ENCODE results near the gene C1QTNF12. TPM values are rescaled to one million over a fixed set of nuclear protein-coding genes. Genes with fewer than 3 reads are reported as not detected.

C1QTNF12 gene
- total and polyA plus RNA-seq, 2 of the 8 experiments (the other 6 are each of a cell fraction or from before 2014, with no cell fraction given) = 2.1 to 3.7 TPM

DNA sequence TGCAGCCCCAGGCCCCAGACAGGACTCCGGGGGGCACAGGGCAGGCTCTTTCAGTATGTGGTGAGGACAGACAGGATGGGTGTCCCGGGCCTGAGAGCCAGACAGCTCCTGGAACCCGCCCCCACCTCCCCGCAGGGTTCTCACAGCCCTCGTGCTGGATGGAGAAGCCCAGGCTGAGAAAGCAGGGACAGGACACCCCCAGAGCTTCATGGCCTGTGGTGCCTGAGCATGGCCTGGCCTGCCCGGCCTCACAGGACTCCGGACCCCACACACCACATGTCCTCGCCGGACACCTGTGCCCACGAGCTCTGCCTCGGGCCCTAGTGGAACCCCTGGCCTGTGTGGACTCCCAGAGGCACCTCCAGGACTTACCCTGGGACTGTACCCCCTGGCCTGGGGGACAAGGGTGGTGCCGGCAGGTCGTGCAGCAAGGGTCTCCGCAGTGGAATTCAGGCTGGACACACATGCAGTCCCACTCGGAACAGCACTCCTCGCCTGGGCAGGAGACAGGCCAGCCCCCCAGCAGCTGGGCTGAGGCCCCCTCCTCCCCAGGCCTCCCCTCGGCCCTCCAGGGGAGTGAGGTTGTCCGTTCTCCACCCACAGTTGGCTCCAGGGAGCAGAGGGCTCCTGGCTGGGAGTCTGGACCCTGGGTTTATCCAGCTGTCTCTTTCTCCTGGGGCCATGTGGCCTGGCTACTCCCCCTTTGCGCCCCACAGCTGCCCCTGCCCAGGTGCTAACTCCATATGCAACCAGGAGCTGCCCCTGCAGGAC is 41.3 kb downstream of the C1QTNF12 start:
- POLR2A ChIA-PET (ENCODE audit: partially characterized antibody) = interaction anchor here (0.8 kb wide), 1 partner anchor 37 kb away, joined by 3 read pairs; no protein-coding TSS in a partner anchor
- FAIRE-seq = no peak

More for the DNA sequence above, 41.3 kb downstream of the C1QTNF12 start:
- no peak overlapping the region for H3K4me3 ChIP-seq (ENCODE audit: extremely low read depth in 1 of 4, insufficient read depth in 2 of 4, low read depth in 3 of 4, low read length in 4 of 4)
- H3K9ac ChIP-seq (replicated peaks in 1 of 4; ENCODE audit: extremely low read depth in 1 of 4, low read depth in 3 of 4, low read length in 3 of 4) = no peak overlapping the region
- H3K36me3 ChIP-seq (ENCODE audit: control insufficient read depth in 2 of 4, insufficient read depth in 4 of 4, low read length in 3 of 4) = no peaks in the 10 kb centered on the region
- H2BK120ac ChIP-seq (replicated peaks; ENCODE audit: low read depth, low read length) = no peak overlapping the region
- H4K20me1 ChIP-seq (replicated peaks in 1 of 2; ENCODE audit: control insufficient read depth in 1 of 2, insufficient read depth in 2 of 2, low read length in 2 of 2) = no peaks in the 10 kb centered on the region
- no peak for DNase-seq (ENCODE audit: low read depth in 1 of 2, low spot score in 2 of 2)
- no peak overlapping the region; the same call in 1 of the 2 replicates for H4K8ac ChIP-seq (ENCODE audit: extremely low read depth, insufficient read depth, low read length)
- H3K23ac ChIP-seq (ENCODE audit: insufficient read length) = no peak overlapping the region
- H3K27ac ChIP-seq (ENCODE audit: low read depth, low read length) = no peak overlapping the region
- no peaks in the 10 kb centered on the region for H3K79me1 ChIP-seq (ENCODE audit: low read depth, low read length)
- peaks cover 0 to 16% (median 6%) of the 10 kb centered on the region in 4 experiments; a peak in 6 of 7 replicates for H3K4me1 ChIP-seq (replicated peaks in 1 of 4; ENCODE audit: control insufficient read depth in 3 of 4, insufficient read depth in 4 of 4, low read length in 3 of 4)
- no peak overlapping the region for H2AFZ ChIP-seq (ENCODE audit: low read length)
- H3K14ac ChIP-seq (ENCODE audit: insufficient read length) = no peak overlapping the region
- no peak overlapping the region for H4K5ac ChIP-seq (ENCODE audit: insufficient read length, low read depth, low read length)
- 88% methylated on average over 17 of the region's 19 CpGs; no CpG with 5 or more reads in 1 of the 2 experiments for WGBS, 2 experiments (ENCODE audit: extremely low coverage in 1 of 2, insufficient coverage in 1 of 2, insufficient read length in 1 of 2, insufficient replicate concordance in 2 of 2, low coverage in 1 of 2, low lambda C conversion rate in 2 of 2, missing lambda C conversion rate in 1 of 2)
- H3K9me3 ChIP-seq (ENCODE audit: insufficient read depth in 2 of 2, low read depth in 1 of 2, low read length in 1 of 2) = no peaks in the 10 kb centered on the region
- H3K79me2 ChIP-seq (ENCODE audit: control insufficient read depth in 1 of 2, insufficient read depth in 2 of 2, low read length in 2 of 2) = no peaks in the 10 kb centered on the region
- H3K23me2 ChIP-seq (ENCODE audit: low read depth, low read length) = peaks cover 8% of the 10 kb centered on the region; the same call in 1 of the 2 replicates
- H3K27me3 ChIP-seq (replicated peaks in 1 of 4; ENCODE audit: control insufficient read depth in 3 of 4, extremely low read depth in 1 of 4, insufficient read depth in 3 of 4, low read length in 3 of 4) = peaks cover 2 to 19% (median 17%) of the 10 kb centered on the region in 4 experiments
- no peak overlapping the region for H3K56ac ChIP-seq (replicated peaks; ENCODE audit: insufficient read length, low read depth, low read length)
- no peak overlapping the region for H2BK12ac ChIP-seq (ENCODE audit: low read depth, low read length)
- H2BK20ac ChIP-seq (ENCODE audit: low read length) = no peak overlapping the region
- CTCF ChIA-PET (ENCODE audit: partially characterized antibody) = interaction anchor here (0.6 to 1.9 kb wide), 14 partner anchors 10 to 167 kb away, joined by 3 to 5 read pairs (median 3); no protein-coding TSS in a partner anchor
- H2AK5ac ChIP-seq (ENCODE audit: low read depth, low read length) = peak overlapping the region; percentile 19; the same call in 1 of the 2 replicates
- H3K4ac ChIP-seq (replicated peaks; ENCODE audit: insufficient read length, low read depth, low read length) = no peak overlapping the region
- no peak overlapping the region for H3K18ac ChIP-seq (ENCODE audit: extremely low read depth, low read length)
- H3K4me2 ChIP-seq (ENCODE audit: insufficient read depth in 1 of 2, low read depth in 2 of 2, low read length in 2 of 2) = peak overlapping the region in 1 of 2 experiments; percentile 67; a peak in 2 of 4 replicates
- no peak overlapping the region for H2BK15ac ChIP-seq (ENCODE audit: low read length)
- no peak overlapping the region for H4K91ac ChIP-seq (replicated peaks; ENCODE audit: insufficient read length, low read length)
- no peak overlapping the region for H2BK5ac ChIP-seq (ENCODE audit: low read depth, low read length)
